Endothelial cell (in vitro differentiated cells): Measurements from ENCODE around the gene OR2V1. TPM values are rescaled to one million over a fixed set of nuclear protein-coding genes. Genes with fewer than 3 reads are reported as not detected.
"Not testable (repeated sequence)": the region's sequence is repeated elsewhere in the genome, so short reads cannot be mapped to it uniquely, and the experiment has no call there.

ENCODE experiments used
- DNase-seq: peaks from one replicate; pipeline ENCODE4 v3.0.0; 2021; ENCODE audit warnings: low spot score
- H3K27ac Mint-ChIP-seq: one replicate; pipeline ENCODE4 v1.8.0; 2021; ENCODE audit warnings: mixed read lengths, inconsistent platforms; ENCODE audit not compliant: unreplicated experiment
- H3K27me3 Mint-ChIP-seq: one replicate; pipeline ENCODE4 v1.8.0; 2021; ENCODE audit warnings: mild to moderate bottlenecking, moderate library complexity, mixed read lengths, inconsistent platforms; ENCODE audit not compliant: unreplicated experiment
- H3K36me3 Mint-ChIP-seq: one replicate; pipeline ENCODE4 v1.8.0; 2021; ENCODE audit warnings: mild to moderate bottlenecking, low read depth, mixed read lengths, inconsistent platforms; ENCODE audit not compliant: unreplicated experiment
- H3K4me1 Mint-ChIP-seq: one replicate; pipeline ENCODE4 v1.8.0; 2021; ENCODE audit warnings: mild to moderate bottlenecking, mixed read lengths, inconsistent platforms; ENCODE audit not compliant: unreplicated experiment
- H3K4me3 Mint-ChIP-seq: one replicate; pipeline ENCODE4 v1.8.0; 2021; ENCODE audit warnings: mild to moderate bottlenecking, mixed read lengths, inconsistent platforms; ENCODE audit not compliant: unreplicated experiment
- H3K9me3 Mint-ChIP-seq: one replicate; pipeline ENCODE4 v1.8.0; 2021; ENCODE audit warnings: mixed read lengths, inconsistent platforms; ENCODE audit not compliant: unreplicated experiment
- CTCF ChIP-seq: fragments of 200-600 bp; sonication (generic); IDR thresholded peaks from one replicate; pipeline ENCODE4 v1.5.0; 2021; ENCODE audit warnings: antibody characterized with exemption; ENCODE audit not compliant: unreplicated experiment
- total RNA-seq: library from RNA; stranded (reverse); fragmentation: NEBNext Ultra II Directional; extraction: Animal tissue kit (Norgen Biotek cat#: 25700); gene quantifications from one replicate; pipeline ENCODE4 v1.2.1, GENCODE V29; 2021; ENCODE audit not compliant: unreplicated experiment

OR2V1 gene
- total RNA-seq, 1 donor from 2014 or later: not detected

GRCh38 chr5:181105391-181106025 lies 25.5 kb downstream of the OR2V1 start:
- Mint-ChIP-seq H3K27me3 (peaks cover 8% of the 10 kb centered on the region), H3K4me3 (no peak overlapping the region), H3K9me3 (no peaks in the 10 kb centered on the region), H3K36me3 (no peaks in the 10 kb centered on the region), H3K4me1 (peaks cover 3% of the 10 kb centered on the region), H3K27ac (no peak overlapping the region)
- no peak for TF ChIP-seq CTCF
- DNase-seq: no peak

GRCh38 chr5:181104606-181105390 lies 26.2 kb downstream of the OR2V1 start:
- H3K9me3 Mint-ChIP-seq, H3K27ac Mint-ChIP-seq, DNase-seq, H3K4me3 Mint-ChIP-seq, H3K36me3 Mint-ChIP-seq, H3K4me1 Mint-ChIP-seq: not testable (repeated sequence)
- peaks cover 11% of the 10 kb centered on the region for H3K27me3 Mint-ChIP-seq

GRCh38 chr5:181104259-181104568 lies 26.8 kb downstream of the OR2V1 start:
- H3K36me3 Mint-ChIP-seq, H3K4me1 Mint-ChIP-seq, H3K9me3 Mint-ChIP-seq, DNase-seq, H3K4me3 Mint-ChIP-seq, H3K27ac Mint-ChIP-seq: not testable (repeated sequence)
- H3K27me3 Mint-ChIP-seq: peaks cover 16% of the 10 kb centered on the region

GRCh38 chr5:181101930-181102674 lies 28.9 kb downstream of the OR2V1 start:
- not testable (repeated sequence) for H3K4me3 Mint-ChIP-seq, H3K4me1 Mint-ChIP-seq, H3K36me3 Mint-ChIP-seq, H3K9me3 Mint-ChIP-seq, H3K27ac Mint-ChIP-seq, DNase-seq
- H3K27me3 Mint-ChIP-seq: peaks cover 18% of the 10 kb centered on the region

GRCh38 chr5:181101030-181101641 lies 29.8 kb downstream of the OR2V1 start:
- H3K36me3 Mint-ChIP-seq, H3K4me1 Mint-ChIP-seq, H3K9me3 Mint-ChIP-seq, H3K27ac Mint-ChIP-seq, H3K4me3 Mint-ChIP-seq, DNase-seq: not testable (repeated sequence)
- H3K27me3 Mint-ChIP-seq: peaks cover 18% of the 10 kb centered on the region

GRCh38 chr5:181100121-181100875 lies 30.7 kb downstream of the OR2V1 start:
- H3K4me1 Mint-ChIP-seq: peaks cover 6% of the 10 kb centered on the region
- no peak overlapping the region for H3K27ac Mint-ChIP-seq
- peaks cover 17% of the 10 kb centered on the region for H3K27me3 Mint-ChIP-seq
- H3K36me3 Mint-ChIP-seq: no peaks in the 10 kb centered on the region
- TF ChIP-seq CTCF: no peak
- peak overlapping the region; percentile 47 for H3K4me3 Mint-ChIP-seq
- H3K9me3 Mint-ChIP-seq: no peaks in the 10 kb centered on the region
- no peak for DNase-seq
